Chondrocyte (in vitro differentiated cells): ENCODE data around the gene LRRC73. TPM values are rescaled to one million over a fixed set of nuclear protein-coding genes. Genes with fewer than 3 reads are reported as not detected.
A peak's percentile ranks its signal among the peaks of the same experiment; 100 is the strongest.
"Not testable (repeated sequence)": the region's sequence is repeated elsewhere in the genome, so short reads cannot be mapped to it uniquely, and the experiment has no call there.

Experiments
- DNase-seq: peaks from one replicate; pipeline ENCODE4 v3.0.0; 2021; ENCODE audit warnings: mixed read lengths, low spot score
- H3K27ac Mint-ChIP-seq: one replicate; pipeline ENCODE4 v1.8.0; 2021; ENCODE audit warnings: mild to moderate bottlenecking, moderate library complexity, mixed read lengths; ENCODE audit not compliant: unreplicated experiment
- H3K27me3 Mint-ChIP-seq: 2 replicates; pipeline ENCODE4 v1.8.0; 2021; ENCODE audit warnings: low read depth, mixed read lengths
- H3K36me3 Mint-ChIP-seq: 2 replicates; pipeline ENCODE4 v1.8.0; 2021; ENCODE audit warnings: low read depth, mixed read lengths
- H3K4me1 Mint-ChIP-seq: 2 replicates; pipeline ENCODE4 v1.8.0; 2021; ENCODE audit warnings: low read depth, mild to moderate bottlenecking, mixed read lengths
- H3K4me3 Mint-ChIP-seq: one replicate; pipeline ENCODE4 v1.8.0; 2021; ENCODE audit warnings: mild to moderate bottlenecking, moderate library complexity, mixed read lengths; ENCODE audit not compliant: unreplicated experiment
- H3K9me3 Mint-ChIP-seq: 2 replicates; pipeline ENCODE4 v1.8.0; 2021; ENCODE audit warnings: low read depth, mixed read lengths
- CTCF ChIP-seq: fragments of 200-600 bp; sonication (generic); IDR thresholded peaks from 2 replicates; pipeline ENCODE4 v1.5.0; 2021; ENCODE audit warnings: antibody characterized with exemption, mild to moderate bottlenecking, moderate library complexity
- total RNA-seq: library from RNA; stranded (reverse); gene quantifications from 3 replicates; pipeline ENCODE4 v1.2.1, GENCODE V29; 2021

Gene LRRC73
- total RNA-seq, 1 donor from 2014 or later, result 0.62 TPM

- Mint-ChIP-seq H3K4me3 (no peak overlapping the region), H3K36me3 (peaks cover 18% of the 10 kb centered on the region), H3K27me3 (no peaks in the 10 kb centered on the region), H3K27ac (no peak overlapping the region), H3K4me1 (peaks cover 7% of the 10 kb centered on the region), H3K9me3 (no peaks in the 10 kb centered on the region)
- DNase-seq, result no peak
- no peak for TF ChIP-seq CTCF
Observed at GRCh38 chr6:43504756-43505593, 5.2 kb downstream of the LRRC73 start.

GRCh38 chr6:43503443-43503842, 6.7 kb downstream of the LRRC73 start:
- no peak for TF ChIP-seq CTCF
- Mint-ChIP-seq H3K27me3 (no peaks in the 10 kb centered on the region), H3K36me3 (peaks cover 23% of the 10 kb centered on the region), H3K27ac (no peak overlapping the region), H3K9me3 (no peaks in the 10 kb centered on the region), H3K4me3 (no peak overlapping the region), H3K4me1 (peaks cover 5% of the 10 kb centered on the region)
- no peak for DNase-seq

GRCh38 chr6:43502666-43503065, 7.5 kb downstream of the LRRC73 start:
- Mint-ChIP-seq H3K4me3 (no peak overlapping the region), H3K36me3 (peaks cover 23% of the 10 kb centered on the region), H3K9me3 (no peaks in the 10 kb centered on the region), H3K4me1 (peaks cover 8% of the 10 kb centered on the region), H3K27me3 (no peaks in the 10 kb centered on the region), H3K27ac (peak overlapping the region; percentile 27)
- DNase-seq, result no peak
- no peak for TF ChIP-seq CTCF

GRCh38 chr6:43500921-43501320, 9.2 kb downstream of the LRRC73 start:
- DNase-seq, result no peak
- no peak for TF ChIP-seq CTCF
- H3K9me3 Mint-ChIP-seq, result no peaks in the 10 kb centered on the region
- H3K36me3 Mint-ChIP-seq, result peaks cover 23% of the 10 kb centered on the region
- no peak overlapping the region for H3K27ac Mint-ChIP-seq
- peaks cover 25% of the 10 kb centered on the region for H3K4me1 Mint-ChIP-seq
- H3K4me3 Mint-ChIP-seq, result no peak overlapping the region
- no peaks in the 10 kb centered on the region for H3K27me3 Mint-ChIP-seq

- H3K27ac Mint-ChIP-seq, result no peak overlapping the region
- peaks cover 22% of the 10 kb centered on the region for H3K36me3 Mint-ChIP-seq
- H3K27me3 Mint-ChIP-seq, result no peaks in the 10 kb centered on the region
- no peak for DNase-seq
- TF ChIP-seq CTCF, result no peak
- no peak overlapping the region for H3K4me3 Mint-ChIP-seq
- H3K4me1 Mint-ChIP-seq, result peaks cover 35% of the 10 kb centered on the region
- H3K9me3 Mint-ChIP-seq, result no peaks in the 10 kb centered on the region
Observed at GRCh38 chr6:43499028-43499815, 10.9 kb downstream of the LRRC73 start.

GRCh38 chr6:43498291-43498690, 11.9 kb downstream of the LRRC73 start:
- not testable (repeated sequence) for H3K4me3 Mint-ChIP-seq, H3K9me3 Mint-ChIP-seq, H3K27me3 Mint-ChIP-seq, DNase-seq, H3K27ac Mint-ChIP-seq
- Mint-ChIP-seq H3K36me3 (peaks cover 18% of the 10 kb centered on the region), H3K4me1 (peaks cover 35% of the 10 kb centered on the region)
